ENCODE measurements around the gene TMEM181. TPM values are rescaled to one million over a fixed set of nuclear protein-coding genes. Genes with fewer than 3 reads are reported as not detected.
"Not testable (repeated sequence)": the region's sequence is repeated elsewhere in the genome, so short reads cannot be mapped to it uniquely, and the experiment has no call there.

The TMEM181 gene
- total and polyA plus RNA-seq, 4 experiments from 2014 or later = 4.3 to 28.0 (median 17.1) TPM

DNA sequence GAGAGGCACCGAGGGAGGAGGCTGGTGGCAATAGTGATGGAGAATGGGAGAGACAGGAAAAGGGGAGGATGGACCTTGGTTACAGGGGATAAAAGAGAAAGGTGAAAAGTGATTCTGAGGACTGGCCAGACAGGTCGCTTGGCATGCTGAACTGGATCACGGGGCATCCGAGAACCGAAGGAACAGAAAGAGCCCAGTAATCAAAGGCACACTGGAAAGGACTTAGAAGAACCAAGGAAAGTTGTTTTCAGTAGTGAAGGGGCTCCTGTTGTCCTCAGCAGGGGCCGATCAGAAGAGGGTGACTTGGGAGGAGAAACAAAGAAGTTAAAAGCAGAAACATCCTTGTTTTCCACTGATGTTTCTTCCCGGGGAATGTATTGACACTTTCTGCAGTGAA lies 108.8 kb downstream of the TMEM181 start:
- peaks cover 37 to 64% of the 10 kb centered on the region in 2 donors for H3K36me3 Mint-ChIP-seq
- no peak overlapping the region for H3K4me3 Mint-ChIP-seq

DNA sequence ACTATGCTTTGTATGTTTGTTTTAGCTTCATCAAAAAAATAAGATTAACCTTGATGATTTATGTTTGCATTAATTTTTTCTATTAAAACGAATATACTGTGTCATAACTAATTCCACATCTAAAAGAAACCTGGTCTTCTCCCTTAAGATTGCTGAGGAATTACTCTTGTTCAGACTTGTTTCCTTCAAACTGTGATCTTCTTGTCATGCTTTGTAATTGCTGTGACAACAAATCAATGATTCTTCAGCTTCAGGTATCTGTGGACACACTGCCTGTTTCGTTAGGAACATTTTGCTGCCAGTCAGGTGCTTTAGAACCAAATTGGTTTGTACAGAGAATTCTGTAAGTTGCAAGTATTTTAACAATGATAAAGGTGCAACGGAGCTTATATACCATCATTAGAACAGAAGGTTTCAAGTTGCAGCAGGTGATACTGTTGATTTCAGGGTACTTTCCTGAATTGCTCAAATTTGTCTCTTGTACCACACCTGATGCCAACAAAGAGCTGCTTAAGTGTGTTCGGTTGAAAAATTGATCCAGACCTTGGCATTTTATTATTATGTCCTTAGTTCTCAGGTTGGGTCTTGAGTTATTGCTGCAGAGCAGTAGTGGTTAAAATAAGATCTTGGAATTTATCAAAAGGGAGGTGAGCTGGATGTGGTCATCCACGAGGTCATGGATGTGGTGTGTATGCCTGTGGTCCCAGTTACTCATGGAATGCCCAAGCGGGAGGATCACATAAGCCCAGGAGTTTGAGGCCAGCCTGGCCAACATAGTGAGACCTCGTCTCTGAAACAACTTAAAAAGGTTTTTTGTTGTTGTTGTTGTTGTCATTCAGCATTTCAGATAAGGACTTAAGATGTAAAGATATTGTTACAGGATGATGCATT lies 109.5 kb downstream of the TMEM181 start:
- Mint-ChIP-seq H3K27ac (peak overlapping the region in 3 of 7 donors; percentile 38 to 79 (median 55)), H3K9me3 (peaks cover 0 to 4% (median 0%) of the 10 kb centered on the region in 8 donors), H3K36me3 (peaks cover 40 to 66% of the 10 kb centered on the region in 2 donors), H3K4me3 (peak overlapping the region in 1 of 8 donors; percentile 31), H3K4me1 (peaks cover 5 to 8% (median 7%) of the 10 kb centered on the region in 4 donors), H3K27me3 (no peaks in the 10 kb centered on the region)
- Histone ChIP-seq H3K36me3 (ENCODE audit: insufficient read depth, low read length) (peaks cover 14% of the 10 kb centered on the region), H3K4me1 (ENCODE audit: insufficient read depth, low read length) (no peaks in the 10 kb centered on the region), H3K4me3 (ENCODE audit: low read length in 2 of 2) (no peak overlapping the region), H3K27ac (ENCODE audit: low read depth, low read length) (no peak overlapping the region), H3K9me3 (ENCODE audit: control insufficient read depth in 1 of 2, low read length in 2 of 2) (no peaks in the 10 kb centered on the region), H3K27me3 (ENCODE audit: insufficient read depth, low read length) (no peaks in the 10 kb centered on the region)
- intact Hi-C loops (cut with micrococcal nuclease) = no loop called here
- POLR2A ChIA-PET (ENCODE audit: partially characterized antibody) = interaction anchor here (1.1 kb wide), 1 partner anchor 201 kb away, joined by 3 read pairs; no protein-coding TSS in a partner anchor
- CTCF ChIA-PET (ENCODE audit: partially characterized antibody) = interaction anchor here (0.6 to 1.8 kb wide), 3 partner anchors 9 to 438 kb away, joined by 3 to 10 read pairs (median 6); no protein-coding TSS in a partner anchor
- no peak for DNase-seq

More for the DNA sequence above, 108.8 kb downstream of the TMEM181 start:
- Histone ChIP-seq H3K4me3 (ENCODE audit: low read length in 2 of 2) (no peak overlapping the region), H3K4me1 (ENCODE audit: insufficient read depth, low read length) (no peaks in the 10 kb centered on the region), H3K9me3 (ENCODE audit: control insufficient read depth in 1 of 2, low read length in 2 of 2) (no peaks in the 10 kb centered on the region), H3K36me3 (ENCODE audit: insufficient read depth, low read length) (peaks cover 14% of the 10 kb centered on the region), H3K27ac (ENCODE audit: low read depth, low read length) (no peak overlapping the region), H3K27me3 (ENCODE audit: insufficient read depth, low read length) (no peaks in the 10 kb centered on the region)
- H3K27ac Mint-ChIP-seq = peak overlapping the region in 5 of 7 donors; percentile 38 to 92 (median 51)
- H3K27me3 Mint-ChIP-seq = no peaks in the 10 kb centered on the region
- POLR2A ChIA-PET (ENCODE audit: partially characterized antibody) = interaction anchor here (1.1 kb wide), 1 partner anchor 202 kb away, joined by 3 read pairs; no protein-coding TSS in a partner anchor
- intact Hi-C loops (cut with micrococcal nuclease) = no loop called here
- H3K9me3 Mint-ChIP-seq = peaks cover 0 to 4% (median 0%) of the 10 kb centered on the region in 8 donors
- CTCF ChIA-PET (ENCODE audit: partially characterized antibody) = interaction anchor here (1.3 to 1.8 kb wide), 2 partner anchors 9 to 22 kb away, joined by 6 to 10 read pairs; no protein-coding TSS in a partner anchor
- peaks cover 4 to 7% (median 6%) of the 10 kb centered on the region in 4 donors for H3K4me1 Mint-ChIP-seq
- DNase-seq = no peak

DNA sequence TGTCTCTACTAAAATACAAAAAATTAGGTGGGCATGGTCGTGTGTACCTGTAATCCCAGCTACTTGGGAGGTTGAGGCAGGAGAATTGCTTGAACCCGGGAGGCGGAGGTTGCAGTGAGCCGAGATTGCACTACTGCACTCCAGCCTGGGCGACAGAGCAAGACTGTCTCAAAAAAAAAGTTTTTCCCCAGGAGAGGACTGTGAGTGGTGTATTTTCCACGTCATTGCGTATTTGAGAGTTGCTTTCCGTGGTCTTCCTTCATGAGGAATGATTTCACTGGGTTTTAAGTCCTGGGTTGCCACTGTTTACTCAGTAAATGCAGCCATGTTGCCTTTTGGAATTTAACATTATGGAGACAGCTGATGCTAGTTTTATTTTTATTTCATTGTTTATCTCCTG lies 112.2 kb downstream of the TMEM181 start:
- H3K4me1 ChIP-seq (ENCODE audit: insufficient read depth, low read length); H3K9me3 ChIP-seq (ENCODE audit: control insufficient read depth in 1 of 2, low read length in 2 of 2); intact Hi-C loops (cut with micrococcal nuclease); H3K9me3 Mint-ChIP-seq; H3K4me1 Mint-ChIP-seq; H3K27me3 ChIP-seq (ENCODE audit: insufficient read depth, low read length); H3K27me3 Mint-ChIP-seq; H3K4me3 Mint-ChIP-seq; H3K36me3 ChIP-seq (ENCODE audit: insufficient read depth, low read length); DNase-seq; H3K27ac ChIP-seq (ENCODE audit: low read depth, low read length); POLR2A ChIA-PET (ENCODE audit: partially characterized antibody); H3K4me3 ChIP-seq (ENCODE audit: low read length in 2 of 2): not testable (repeated sequence)
- Mint-ChIP-seq H3K27ac (peak overlapping the region in 1 of 7 donors; percentile 3), H3K36me3 (peaks cover 32 to 51% of the 10 kb centered on the region in 2 donors)
- CTCF ChIA-PET (ENCODE audit: partially characterized antibody) = interaction anchor here (0.6 to 3.9 kb wide), 5 partner anchors 10 to 474 kb away, joined by 3 to 17 read pairs (median 7); no protein-coding TSS in a partner anchor

DNA sequence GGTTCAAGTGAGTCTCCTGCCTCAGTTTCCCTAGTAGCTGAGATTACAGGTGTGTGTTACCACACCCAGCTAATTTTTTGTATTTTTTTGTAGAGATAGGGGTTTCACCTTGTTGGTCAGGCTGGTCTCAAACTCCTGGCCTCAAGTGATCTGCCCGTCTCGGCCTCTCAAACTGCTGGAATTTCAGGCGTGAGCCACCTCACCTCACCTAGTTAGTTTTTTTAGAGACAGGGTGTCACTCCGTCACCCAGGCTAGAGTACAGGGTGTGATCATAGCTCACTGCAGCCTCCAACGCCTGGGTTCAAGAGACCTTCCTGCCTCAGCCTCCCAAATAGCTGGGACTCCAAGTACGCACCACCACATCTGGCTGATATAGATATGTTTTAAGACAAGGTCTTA lies 112.8 kb downstream of the TMEM181 start:
- Mint-ChIP-seq H3K36me3 (peaks cover 26 to 46% of the 10 kb centered on the region in 2 donors), H3K4me1 (peaks cover 4 to 6% (median 6%) of the 10 kb centered on the region in 4 donors), H3K27ac (peak overlapping the region in 3 of 7 donors; percentile 12 to 52 (median 37)), H3K27me3 (no peaks in the 10 kb centered on the region), H3K4me3 (no peak overlapping the region), H3K9me3 (peaks cover 0 to 2% (median 0%) of the 10 kb centered on the region in 8 donors)
- Histone ChIP-seq H3K36me3 (ENCODE audit: insufficient read depth, low read length) (no peaks in the 10 kb centered on the region), H3K4me3 (ENCODE audit: low read length in 2 of 2) (no peak overlapping the region), H3K27ac (ENCODE audit: low read depth, low read length) (no peak overlapping the region), H3K27me3 (ENCODE audit: insufficient read depth, low read length) (no peaks in the 10 kb centered on the region), H3K4me1 (ENCODE audit: insufficient read depth, low read length) (no peaks in the 10 kb centered on the region), H3K9me3 (ENCODE audit: control insufficient read depth in 1 of 2, low read length in 2 of 2) (no peaks in the 10 kb centered on the region)
- intact Hi-C loops (cut with micrococcal nuclease) = no loop called here
- DNase-seq = no peak
- ChIA-PET CTCF (ENCODE audit: partially characterized antibody) (interaction anchor here (1.6 to 3.9 kb wide), 5 partner anchors 11 to 474 kb away, joined by 4 to 17 read pairs (median 7); no protein-coding TSS in a partner anchor), POLR2A (ENCODE audit: partially characterized antibody) (interaction anchor here (0.7 kb wide), 1 partner anchor 126 kb away, joined by 3 read pairs; no protein-coding TSS in a partner anchor)

DNA sequence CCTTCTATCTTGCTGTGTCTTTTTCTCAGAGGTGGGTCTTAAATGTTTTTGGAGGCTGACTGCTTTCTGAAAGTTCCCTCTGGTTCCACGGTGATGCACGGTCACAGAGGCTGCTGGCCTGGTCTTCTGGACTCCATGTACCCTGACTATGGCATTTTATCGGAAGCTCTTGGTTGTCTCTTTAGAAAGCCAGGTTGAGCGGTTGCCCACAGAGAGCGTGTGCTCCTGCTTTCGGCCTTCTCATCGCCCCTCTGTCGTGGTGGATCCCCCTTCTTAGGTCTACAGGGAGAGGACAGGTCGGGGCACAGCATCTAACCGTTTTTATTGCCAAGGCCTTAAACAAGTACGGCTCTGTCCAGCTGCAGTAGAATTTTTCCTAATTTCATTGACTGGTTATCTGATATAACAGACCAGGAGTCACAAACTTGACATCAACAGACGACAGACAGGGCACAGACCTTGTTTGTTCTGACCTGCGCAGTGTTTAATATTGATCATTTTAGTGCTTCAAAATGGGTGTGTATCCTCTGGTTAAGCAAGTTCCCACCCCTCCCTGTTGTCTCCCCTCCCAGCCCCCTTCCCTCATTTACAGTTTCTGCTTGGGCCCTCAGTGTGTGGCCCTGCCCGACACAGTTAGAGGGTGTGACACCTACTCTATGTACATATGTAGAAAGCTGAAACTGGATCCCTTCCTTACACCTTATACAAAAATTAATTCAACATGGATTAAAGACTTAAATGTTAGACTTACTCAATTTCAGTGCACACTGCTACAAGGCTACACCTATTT lies 114.6 kb downstream of the TMEM181 start:
- H3K27ac ChIP-seq (ENCODE audit: low read depth, low read length) = no peak overlapping the region
- peaks cover 0 to 8% (median 4%) of the 10 kb centered on the region in 4 donors for H3K4me1 Mint-ChIP-seq
- ChIA-PET POLR2A (ENCODE audit: partially characterized antibody) (no interaction called here), CTCF (ENCODE audit: partially characterized antibody) (interaction anchor here (0.6 to 3.9 kb wide), 4 partner anchors 14 to 70 kb away, joined by 3 to 17 read pairs (median 3); no protein-coding TSS in a partner anchor)
- H3K9me3 ChIP-seq (ENCODE audit: control insufficient read depth in 1 of 2, low read length in 2 of 2) = no peaks in the 10 kb centered on the region
- no peaks in the 10 kb centered on the region for H3K4me1 ChIP-seq (ENCODE audit: insufficient read depth, low read length)
- H3K4me3 ChIP-seq (ENCODE audit: low read length in 2 of 2) = no peak overlapping the region
- H3K27me3 ChIP-seq (ENCODE audit: insufficient read depth, low read length) = no peaks in the 10 kb centered on the region
- peak overlapping the region in 1 of 8 donors; percentile 46 for H3K4me3 Mint-ChIP-seq
- DNase-seq = no peak
- intact Hi-C loops (cut with micrococcal nuclease) = no loop called here
- H3K9me3 Mint-ChIP-seq = peaks cover 0 to 2% (median 0%) of the 10 kb centered on the region in 8 donors
- no peaks in the 10 kb centered on the region for H3K36me3 ChIP-seq (ENCODE audit: insufficient read depth, low read length)
- peak overlapping the region in 5 of 7 donors; percentile 13 to 55 (median 36) for H3K27ac Mint-ChIP-seq
- peaks cover 16 to 45% of the 10 kb centered on the region in 2 donors for H3K36me3 Mint-ChIP-seq
- H3K27me3 Mint-ChIP-seq = no peaks in the 10 kb centered on the region

DNA sequence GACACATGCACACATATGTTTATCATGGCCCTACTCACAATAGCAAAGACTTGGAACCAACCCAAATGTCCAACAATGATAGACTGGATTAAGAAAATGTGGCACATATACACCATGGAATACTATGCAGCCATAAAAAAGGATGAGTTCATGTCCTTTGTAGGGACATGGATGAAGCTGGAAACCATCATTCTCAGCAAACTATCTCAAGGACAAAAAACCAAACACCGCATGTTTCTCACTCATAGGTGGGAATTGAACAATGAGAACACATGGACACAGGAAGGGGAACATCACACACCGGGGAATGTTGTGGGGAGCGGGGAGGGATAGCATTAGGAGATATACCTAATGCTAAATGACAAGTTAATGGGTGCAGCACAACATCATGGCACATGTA lies 117.2 kb downstream of the TMEM181 start:
- H3K27me3 ChIP-seq (ENCODE audit: insufficient read depth, low read length); H3K27me3 Mint-ChIP-seq; H3K9me3 ChIP-seq (ENCODE audit: control insufficient read depth in 1 of 2, low read length in 2 of 2); H3K4me3 ChIP-seq (ENCODE audit: low read length in 2 of 2); H3K36me3 ChIP-seq (ENCODE audit: insufficient read depth, low read length); H3K27ac Mint-ChIP-seq; H3K9me3 Mint-ChIP-seq; DNase-seq; H3K27ac ChIP-seq (ENCODE audit: low read depth, low read length); intact Hi-C loops (cut with micrococcal nuclease); H3K4me3 Mint-ChIP-seq; H3K4me1 ChIP-seq (ENCODE audit: insufficient read depth, low read length): not testable (repeated sequence)
- Mint-ChIP-seq H3K36me3 (peaks cover 28 to 51% of the 10 kb centered on the region in 2 donors), H3K4me1 (peaks cover 4 to 13% (median 8%) of the 10 kb centered on the region in 4 donors)
- CTCF ChIA-PET (ENCODE audit: partially characterized antibody) = interaction anchor here (0.7 to 1.3 kb wide), 2 partner anchors 15 to 17 kb away, joined by 4 read pairs; no protein-coding TSS in a partner anchor
- POLR2A ChIA-PET (ENCODE audit: partially characterized antibody) = interaction anchor here (0.7 to 1.0 kb wide), 2 partner anchors 10 to 32 kb away, joined by 3 read pairs; partner anchors contain the start of gene DYNLT1

Measured in CD4-positive, alpha-beta memory T cell (primary cell).